GM21717 (cell line): ENCODE data around the gene ANKRD53.
A peak's percentile ranks its signal among the peaks of the same experiment; 100 is the strongest.
"Not testable (repeated sequence)": the region's sequence is repeated elsewhere in the genome, so short reads cannot be mapped to it uniquely, and the experiment has no call there.

Source experiments
- ATAC-seq: cut with Tn5 transposase; IDR thresholded peaks from one replicate; pipeline ENCODE4 v1.9.1; 2021; ENCODE audit warnings: mild to moderate bottlenecking, moderate library complexity; ENCODE audit not compliant: unreplicated experiment

Gene ANKRD53

GRCh38 chr2:70988151-70988550 is 9.7 kb downstream of the ANKRD53 start:
- ATAC-seq: no peak

GRCh38 chr2:70988726-70989648 is 10.6 kb downstream of the ANKRD53 start:
- ATAC-seq: no peak

GRCh38 chr2:70990216-70990615 is 11.8 kb downstream of the ANKRD53 start:
- no peak for ATAC-seq

DNA sequence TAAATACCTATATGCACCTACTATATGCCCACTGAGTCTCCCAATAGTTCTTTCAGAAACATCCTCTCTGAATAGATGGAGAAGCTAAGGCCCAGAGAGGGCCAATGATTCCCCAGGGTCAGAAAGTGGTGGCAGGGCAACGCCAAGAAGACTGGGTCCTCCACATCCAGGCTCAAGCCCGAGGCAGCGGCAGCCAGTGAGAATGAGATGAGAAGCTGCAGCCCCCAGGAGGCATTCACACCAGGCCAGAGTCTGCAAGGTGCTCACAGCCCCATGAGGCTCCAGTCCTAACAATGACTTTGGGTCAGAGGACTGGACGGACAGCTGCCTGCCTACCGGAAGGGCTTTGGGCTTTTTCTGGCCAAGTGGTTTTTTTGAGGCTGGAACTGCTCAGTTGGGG is 12.7 kb downstream of the ANKRD53 start:
- ATAC-seq: no peak

DNA sequence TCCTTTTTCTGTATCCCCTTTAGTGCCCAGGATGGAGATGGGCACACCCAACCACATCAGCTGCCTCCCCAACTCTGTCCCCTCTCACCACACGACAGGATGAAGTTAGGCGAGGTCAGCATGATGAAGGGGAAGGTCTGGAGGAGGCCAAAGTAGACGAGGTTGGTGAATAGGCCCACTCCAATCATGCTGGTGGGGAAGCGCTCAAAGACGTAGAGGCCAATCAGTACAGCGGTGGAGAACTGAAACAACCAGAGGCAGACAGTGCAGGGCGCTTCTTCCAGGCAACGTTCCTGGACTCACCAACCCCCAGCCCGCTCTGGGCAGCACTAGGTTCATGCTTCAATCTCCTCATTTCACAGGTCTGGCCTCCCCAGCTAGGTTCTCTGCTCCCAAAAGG is 13.3 kb downstream of the ANKRD53 start:
- ATAC-seq: no peak

- ATAC-seq: no peak
Measured at GRCh38 chr2:70992945-70993853, 14.8 kb downstream of the ANKRD53 start.

DNA sequence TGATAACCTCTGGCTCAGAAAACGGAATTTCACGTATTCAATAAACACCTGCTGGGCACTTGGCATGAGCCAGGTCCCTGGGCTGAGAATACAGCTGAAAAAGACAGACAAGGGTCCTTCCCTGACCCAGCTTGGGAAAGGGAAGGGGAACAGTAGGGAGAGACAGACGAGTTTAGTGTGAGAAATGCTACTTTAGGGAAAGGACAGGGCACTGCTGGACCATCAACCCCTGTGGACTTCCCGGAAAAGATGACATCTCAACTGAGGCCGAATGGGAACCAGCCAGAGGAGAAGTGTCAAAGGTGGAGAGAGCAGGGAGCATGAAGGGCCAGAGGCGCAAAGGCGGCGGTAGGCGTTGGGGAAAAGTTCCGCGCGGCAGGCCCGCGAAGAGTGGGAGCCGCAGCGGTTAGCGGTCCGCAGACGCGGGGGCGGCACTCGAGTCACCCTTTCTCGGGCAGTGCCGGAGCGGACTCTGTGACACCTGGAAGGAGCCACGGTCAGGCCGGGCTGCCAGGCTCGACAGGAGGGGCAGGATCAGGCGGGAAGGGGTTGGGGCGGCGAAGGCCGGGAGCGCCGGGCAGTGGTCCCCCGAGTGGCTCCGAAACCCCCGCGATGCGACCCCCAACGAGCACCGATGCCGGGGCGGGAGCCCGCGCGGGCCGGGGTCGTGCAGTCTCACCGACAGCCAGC is 15.7 kb downstream of the ANKRD53 start:
- ATAC-seq: peak; percentile 21

DNA sequence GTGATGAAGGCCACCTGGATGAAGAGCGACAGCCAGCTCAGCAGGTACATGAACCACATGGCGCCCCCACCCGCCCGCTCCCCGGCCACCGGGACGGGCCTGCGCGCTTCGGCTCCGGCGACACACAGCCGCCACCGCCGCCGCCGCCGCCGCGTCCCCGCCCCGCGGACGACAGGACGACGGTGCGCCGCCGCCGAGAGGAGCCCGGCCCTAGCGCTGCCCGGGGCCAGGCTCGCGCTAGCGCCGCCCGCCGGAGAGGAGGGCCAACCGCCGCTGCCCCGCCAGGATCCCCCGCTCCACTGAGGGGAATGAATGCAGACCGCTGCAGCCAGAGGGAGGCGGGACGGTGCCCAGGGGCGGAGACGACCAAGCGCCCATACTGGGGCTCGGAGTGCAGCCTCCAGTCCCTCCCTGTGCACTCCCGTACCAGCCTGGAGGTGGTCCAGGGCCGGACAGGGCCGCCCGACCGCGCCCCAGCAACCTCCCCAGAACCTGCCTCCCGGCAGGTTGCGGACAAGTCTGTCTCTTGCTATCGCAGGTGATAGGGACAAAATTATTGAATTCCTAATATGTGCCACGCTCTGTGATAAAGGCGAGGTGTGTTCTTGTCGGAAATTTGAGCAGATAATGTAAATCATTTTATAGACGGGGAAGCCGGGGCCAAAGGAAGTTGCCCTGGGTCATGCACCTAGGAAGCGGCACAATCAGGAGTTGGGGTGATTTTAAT is 16.4 kb downstream of the ANKRD53 start, which contains the start of gene TEX261:
Gene TEX261 (minus strand): TSS at position 175 of the 727 bp plus-strand sequence. CDS start 116 bp downstream, at position 59.
- ATAC-seq: peak; percentile 95

DNA sequence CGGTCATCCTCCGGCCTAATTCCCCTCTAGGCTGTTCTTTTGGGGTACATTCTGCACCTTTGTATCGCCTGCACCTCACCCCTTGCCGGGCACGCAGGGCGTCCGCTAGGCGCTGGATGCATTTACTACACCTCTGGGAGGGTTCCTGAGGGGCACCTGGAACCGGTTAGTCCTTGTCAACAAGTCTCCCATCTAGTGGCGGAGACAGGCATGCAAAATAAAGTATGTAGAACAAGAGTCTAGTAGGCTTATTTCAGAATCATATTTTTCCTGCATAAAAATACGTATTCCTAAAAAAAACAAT is 16.9 kb downstream of the ANKRD53 start:
- peak; percentile 41 for ATAC-seq

GRCh38 chr2:70998885-70999284 is 20.5 kb downstream of the ANKRD53 start:
- not testable (repeated sequence) for ATAC-seq

GRCh38 chr2:70999362-70999761 is 20.9 kb downstream of the ANKRD53 start:
- no peak for ATAC-seq

DNA sequence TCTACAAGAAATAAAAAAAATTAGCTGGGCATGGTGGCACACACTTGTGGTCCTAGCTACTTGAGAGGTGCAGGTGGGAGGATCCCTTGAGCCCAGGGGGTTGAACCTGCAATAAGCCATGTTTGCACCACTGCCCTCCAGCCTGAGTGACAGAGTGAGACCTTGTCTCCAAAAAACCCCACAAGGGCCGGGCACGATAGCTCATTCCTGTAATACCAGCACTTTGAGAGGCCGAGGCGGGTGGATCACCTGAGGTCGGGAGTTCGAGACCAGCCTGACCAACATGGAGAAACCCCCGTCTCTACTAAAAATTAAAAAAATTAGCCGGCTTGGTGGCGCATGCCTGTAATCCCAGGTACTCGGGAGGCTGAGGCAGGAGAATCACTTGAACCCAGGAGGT is 21.5 kb downstream of the ANKRD53 start:
- not testable (repeated sequence) for ATAC-seq

DNA sequence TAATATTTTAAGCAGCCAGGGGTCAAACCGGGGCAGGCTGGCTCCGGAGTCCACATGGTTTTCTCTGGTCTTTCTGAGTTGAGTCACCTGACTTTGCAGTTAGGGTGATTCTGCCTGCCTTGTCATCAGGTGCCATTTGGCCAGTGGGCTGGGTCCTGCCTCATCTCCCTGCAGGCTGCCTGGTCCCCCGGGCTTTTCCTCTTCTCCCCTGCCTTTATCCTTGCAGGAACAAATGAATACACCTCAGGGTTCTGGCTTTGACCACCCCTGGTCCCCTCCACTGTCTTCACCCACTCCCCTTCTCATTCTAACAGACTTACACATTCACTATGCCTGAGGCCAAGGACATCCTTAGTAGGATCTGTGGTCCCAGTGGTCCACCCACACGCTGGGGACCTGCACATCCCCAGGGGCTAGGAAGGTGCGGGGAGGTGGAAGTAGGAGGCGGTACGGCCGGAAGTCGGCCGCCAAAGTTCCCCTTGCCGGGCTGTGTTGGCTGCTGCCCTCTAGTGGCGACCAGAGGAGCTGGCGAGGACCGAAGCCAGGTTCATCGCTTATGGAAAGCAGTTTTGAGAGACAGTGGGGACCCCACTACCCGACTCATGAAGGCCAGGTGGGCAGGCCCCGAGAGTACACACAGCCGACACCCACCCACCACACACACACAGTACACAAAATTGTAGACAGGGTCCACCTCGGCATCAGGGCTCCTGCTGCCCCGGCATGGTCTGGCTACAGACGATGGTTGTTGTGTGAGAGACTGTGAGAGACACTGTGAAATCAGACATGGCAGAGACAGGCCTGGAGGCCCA is 22.6 kb downstream of the ANKRD53 start:
- peak; percentile 91 for ATAC-seq

DNA sequence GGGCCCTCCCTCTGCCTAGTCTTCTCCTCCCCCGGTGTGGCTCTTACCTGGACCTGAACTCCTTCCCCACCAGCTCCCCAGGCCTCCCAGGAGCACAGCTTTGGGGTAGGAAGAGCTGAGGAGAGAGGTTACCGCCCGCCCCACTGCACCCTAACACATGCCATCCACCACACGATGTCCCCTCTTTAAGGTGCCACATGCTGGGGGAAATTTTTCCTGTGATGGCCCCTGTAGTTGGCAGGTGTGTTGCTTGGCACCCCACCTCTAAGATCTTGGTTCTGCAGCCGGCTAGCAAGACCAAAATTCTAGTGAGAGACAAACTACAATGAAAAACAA is 23.1 kb downstream of the ANKRD53 start:
- no peak for ATAC-seq

DNA sequence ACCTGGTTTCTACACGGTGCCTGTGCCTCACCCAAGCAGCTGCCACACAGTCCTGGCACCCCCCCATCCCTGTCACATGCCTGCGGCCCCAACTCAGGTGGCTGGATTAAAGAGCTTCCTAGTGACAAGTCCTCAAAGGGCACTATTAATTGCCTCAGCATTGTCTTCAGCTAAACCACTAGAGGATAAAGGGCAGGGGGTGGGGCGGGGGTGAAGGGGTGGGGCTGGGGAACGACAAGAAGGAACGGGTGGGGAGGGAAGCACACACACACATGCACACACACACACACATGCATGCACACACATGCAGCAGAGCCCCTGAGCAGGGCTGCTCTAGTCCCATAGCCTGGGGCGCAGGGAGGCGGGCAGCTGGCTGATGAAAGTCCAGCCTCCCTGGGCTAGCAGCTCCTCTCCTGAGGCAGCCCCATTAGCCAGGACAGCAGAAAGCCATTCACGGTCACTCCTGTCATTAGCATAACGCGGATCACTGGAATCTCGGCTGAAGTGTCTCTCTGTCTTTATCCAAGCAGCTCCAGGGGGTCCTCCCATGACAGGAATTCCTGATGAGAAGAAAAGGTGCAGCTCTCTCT is 23.6 kb downstream of the ANKRD53 start:
- ATAC-seq: no peak

DNA sequence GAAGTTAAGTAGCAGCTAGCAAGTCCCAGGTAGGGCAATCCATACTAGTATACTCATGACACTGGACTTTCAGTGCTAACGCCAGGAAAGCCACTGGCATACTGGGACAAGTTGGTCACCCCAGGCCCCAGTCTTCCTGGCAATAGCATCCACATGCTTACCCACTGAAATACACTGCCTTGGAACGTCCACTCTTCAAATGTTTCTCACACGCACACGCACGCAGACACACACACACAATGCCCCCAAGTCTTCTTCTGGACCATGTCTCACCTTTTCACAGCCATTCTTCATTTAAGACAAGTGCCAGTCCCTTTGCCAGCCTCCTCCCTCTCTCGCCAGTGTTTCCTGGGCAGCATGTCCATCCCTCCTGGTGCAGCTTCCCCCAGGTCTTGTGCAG is 25.0 kb downstream of the ANKRD53 start:
- ATAC-seq: no peak

DNA sequence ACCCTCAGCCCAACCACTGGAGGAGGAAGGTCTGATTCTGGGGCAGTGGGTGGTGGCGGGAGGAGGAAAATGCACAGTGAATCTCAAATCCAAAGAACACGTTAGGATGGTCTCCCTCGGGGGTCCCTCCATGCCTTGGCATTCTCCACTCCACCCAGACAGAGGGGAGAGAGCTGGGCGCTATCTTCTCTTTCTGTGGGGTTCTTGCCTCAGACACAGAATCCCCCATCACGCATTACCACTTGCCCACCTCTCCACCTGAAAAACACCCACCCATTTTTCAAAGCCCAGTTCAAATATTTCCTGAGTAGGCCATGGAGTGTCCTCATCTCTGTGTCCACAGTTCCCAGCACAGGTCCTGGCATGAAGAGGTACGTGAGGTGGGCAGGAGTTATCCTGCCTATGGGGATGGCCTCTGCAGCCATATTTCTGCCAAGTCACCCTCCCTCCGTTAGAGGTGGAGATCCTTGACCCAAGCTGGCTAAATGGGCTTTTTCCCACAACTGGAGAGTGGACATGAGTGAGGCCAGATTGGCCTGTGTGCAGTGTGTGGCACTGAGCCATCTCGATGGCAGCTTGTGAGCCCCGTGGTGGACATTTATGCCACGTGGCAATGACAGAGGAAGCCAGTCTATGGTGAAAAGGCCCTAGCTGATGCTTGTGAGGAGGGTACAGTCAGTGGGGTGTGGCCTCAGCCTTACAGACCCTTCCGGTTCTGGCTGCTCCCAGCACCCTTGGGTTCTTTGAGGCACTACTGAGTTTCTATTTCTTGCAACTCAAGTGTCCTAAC is 25.7 kb downstream of the ANKRD53 start:
- ATAC-seq: no peak

- ATAC-seq: no peak
Measured at GRCh38 chr2:71004857-71005256, 26.4 kb downstream of the ANKRD53 start.
